NCI-H510A (cell line): ENCODE data around the gene DIAPH3.

Experiments used
- DNase-seq: peaks from one replicate; lab custom pipeline; 2025; lab: John Stamatoyannopoulos, UW

The DIAPH3 gene

DNA sequence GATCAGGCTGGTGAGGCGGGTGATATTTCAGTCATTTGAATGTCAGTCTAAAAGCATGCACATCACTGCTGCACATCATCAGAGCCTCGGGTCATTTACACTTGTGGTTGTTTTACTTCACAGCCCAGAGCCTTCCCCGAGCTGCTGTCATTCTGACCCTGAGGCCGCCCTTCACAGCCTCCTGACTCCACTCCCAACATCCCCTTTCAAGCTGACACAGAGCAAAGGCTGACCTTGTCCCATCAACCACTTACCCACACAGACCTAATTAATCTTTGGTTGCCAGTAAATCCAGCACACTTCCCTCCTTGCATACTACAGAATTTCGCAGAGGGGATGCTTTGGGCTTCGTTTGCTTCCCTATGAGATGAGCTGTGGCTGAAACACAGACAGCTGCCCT is 528.1 kb downstream of the DIAPH3 start:
- no peak for DNase-seq

DNA sequence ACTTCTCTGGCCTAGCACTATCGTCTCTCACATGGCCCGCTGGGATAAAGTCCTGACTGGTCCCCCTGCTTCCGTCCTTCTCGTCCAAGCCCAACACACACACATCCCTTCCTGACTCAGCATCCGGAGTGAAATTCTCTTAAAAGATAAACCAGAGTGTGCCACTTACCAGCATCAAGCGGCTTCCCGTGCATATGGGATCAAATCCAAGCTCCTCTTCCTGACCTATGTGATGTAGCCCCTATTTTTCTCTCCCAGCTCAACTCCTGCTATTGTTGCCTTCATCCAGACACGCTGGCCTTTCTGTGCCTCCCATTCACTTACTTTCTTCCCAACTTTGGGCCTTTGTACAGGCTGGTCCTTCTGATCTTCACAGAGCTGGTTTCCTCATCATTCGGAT is 530.4 kb downstream of the DIAPH3 start:
- DNase-seq: no peak

DNA sequence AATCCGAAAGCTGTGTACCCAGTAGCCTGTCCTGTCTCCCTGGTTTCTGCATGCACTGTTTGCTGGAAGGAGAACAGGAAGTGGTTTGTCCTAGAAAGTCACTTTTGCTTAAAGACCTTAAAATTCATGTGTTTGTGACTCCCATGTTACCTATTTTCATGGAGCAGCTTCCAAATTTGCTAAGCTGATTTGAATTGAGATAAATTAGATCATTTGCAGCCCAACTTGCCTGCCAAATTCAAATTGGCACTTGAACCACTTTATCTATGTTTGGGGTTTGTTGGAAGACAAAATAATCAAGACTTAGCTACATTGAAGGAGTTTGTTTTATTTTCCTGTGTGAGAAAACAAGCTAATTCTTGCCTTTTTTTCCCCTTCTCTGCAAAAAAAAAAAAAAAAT is 532.5 kb downstream of the DIAPH3 start:
- no peak for DNase-seq

DNA sequence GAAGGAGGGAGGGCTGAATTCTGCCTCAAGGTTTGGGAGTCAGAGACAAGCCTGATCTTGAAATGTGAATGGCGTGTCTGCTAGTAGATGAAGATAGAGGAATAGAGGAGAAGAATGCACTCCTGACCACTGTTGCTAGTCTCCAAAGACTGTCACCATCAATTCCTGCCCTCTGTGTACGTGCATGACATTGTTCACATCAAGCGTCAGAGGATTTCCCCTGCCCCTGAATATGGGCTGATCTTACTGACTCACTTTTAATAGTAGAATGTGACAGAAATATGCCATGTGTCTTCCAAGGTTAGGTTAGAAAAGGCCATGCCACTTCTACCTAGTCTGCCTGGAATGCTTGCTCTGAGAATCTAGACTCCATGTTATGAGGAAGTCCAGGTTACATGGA is 538.6 kb downstream of the DIAPH3 start:
- no peak for DNase-seq

DNA sequence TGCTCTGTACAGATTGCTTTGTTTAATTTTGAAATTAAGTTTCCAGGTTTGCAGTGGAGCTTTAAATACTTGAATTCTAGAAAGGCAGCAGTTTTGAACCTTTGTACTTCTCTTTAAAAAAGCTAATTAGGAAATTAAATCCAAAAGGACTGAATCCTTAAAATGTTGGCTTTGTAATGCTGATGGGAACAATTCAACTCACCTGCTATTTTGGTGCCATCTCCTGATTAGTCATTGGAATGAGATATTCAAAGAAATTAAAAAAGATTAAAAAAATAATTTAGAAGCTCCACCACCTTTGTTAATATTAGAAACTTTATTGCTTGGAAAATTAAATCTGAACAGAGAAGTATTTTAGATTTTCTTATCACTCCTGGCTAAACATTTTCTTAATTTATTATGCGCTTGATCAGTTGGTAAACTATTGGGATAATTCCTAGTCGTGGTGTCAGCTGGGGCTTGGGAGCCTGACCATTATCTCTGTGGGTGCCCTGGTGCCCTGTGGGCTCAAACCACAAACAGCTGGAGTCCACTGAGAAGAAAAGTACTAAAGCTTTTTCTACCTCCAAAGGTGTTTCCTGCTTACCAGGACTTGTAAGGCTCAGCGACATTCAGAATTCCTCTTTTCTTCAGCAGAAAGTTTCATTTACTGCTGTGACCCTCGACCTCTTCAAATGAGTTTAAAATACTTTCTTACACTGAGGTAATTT is 540.4 kb downstream of the DIAPH3 start:
- DNase-seq: no peak

DNA sequence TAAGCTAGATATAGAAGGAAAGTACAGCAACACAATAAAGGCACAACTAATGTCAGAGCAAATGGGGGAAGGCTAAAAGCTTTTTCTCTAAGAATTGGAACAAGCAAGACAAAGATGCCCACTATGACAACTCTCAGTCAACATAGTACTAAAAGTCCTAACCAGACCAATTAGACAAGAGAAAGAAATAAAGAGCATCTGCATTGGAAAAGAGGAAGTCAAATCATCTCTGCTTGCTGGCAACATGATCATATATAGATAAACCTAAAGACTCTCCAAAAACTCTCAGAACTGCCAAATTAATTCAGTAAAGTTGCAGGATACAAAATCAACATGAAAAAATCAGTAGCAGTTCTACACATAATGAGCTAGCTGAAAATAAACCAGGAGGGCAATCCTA is 542.0 kb downstream of the DIAPH3 start:
- no peak for DNase-seq
